T-cell (primary cell): ENCODE data around the gene DCC. TPM values are rescaled to one million over a fixed set of nuclear protein-coding genes. Genes with fewer than 3 reads are reported as not detected.

Experiments
- ATAC-seq, 4 experiments: fragments of 200-7000 bp in 3 of 4; fragments of 150-1000 bp in 1 of 4; cut with Tn5 transposase; replicated peaks in 1 of 4; 1 replicate in 3 of 4; 2 replicates in 1 of 4; pipeline ENCODE4 v1.10.0; 2021; ENCODE audit warnings: moderate library complexity in 3 of 4, mild to moderate bottlenecking in 2 of 4, moderate number of reproducible peaks in 1 of 4
- CTCF ChIA-PET, 2 donors: fragments of 300-600 bp; sonication (Branson Sonifier 250); formaldehyde crosslinking; loops; one replicate each; lab custom pipeline; 2022; ENCODE audit warnings: antibody characterized with exemption in 2 of 2; lab: Charles Lee
- POLR2A ChIA-PET, 2 donors: fragments of 300-600 bp; sonication (Branson Sonifier 250); formaldehyde crosslinking; loops; one replicate each; lab custom pipeline; 2022; ENCODE audit warnings: antibody characterized with exemption in 2 of 2; lab: Charles Lee
- DNase-seq, 35 experiments: peaks; one replicate each; pipeline versions ENCODE4 v3.0.0 to v3.0.0-alpha.2; 2013 to 2023
- H3K27ac ChIP-seq: one replicate; pipeline ENCODE4 v1.5.1; 2013; ENCODE audit warnings: low read length
- H3K27me3 ChIP-seq, 2 experiments: replicated peaks in 1 of 2; 1 replicate in 1 of 2; 2 replicates in 1 of 2; pipeline versions ENCODE4 v1.6.1 to v1.7.0; 2013; ENCODE audit warnings: low read length in 1 of 2, mixed read lengths in 1 of 2; ENCODE audit not compliant: control insufficient read depth in 2 of 2, insufficient read depth in 2 of 2; ENCODE audit errors: extremely low read depth in 1 of 2
- H3K36me3 ChIP-seq, 2 donors: 1 replicate in 1 of 2; 2 replicates in 1 of 2; pipeline versions ENCODE4 v1.6.1 to v1.7.0; 2013; ENCODE audit warnings: low read length in 1 of 2; ENCODE audit not compliant: control insufficient read depth in 2 of 2, insufficient read depth in 1 of 2; ENCODE audit errors: extremely low read depth in 1 of 2
- H3K4me1 ChIP-seq, 2 experiments: 1 replicate in 1 of 2; 2 replicates in 1 of 2; pipeline versions ENCODE4 v1.6.1 to v1.7.0; 2013; ENCODE audit warnings: low read length in 2 of 2, mixed read lengths in 1 of 2; ENCODE audit not compliant: insufficient read depth in 2 of 2, control insufficient read depth in 1 of 2; ENCODE audit errors: extremely low read depth in 1 of 2
- H3K4me3 ChIP-seq, 2 donors: 1 replicate in 1 of 2; 2 replicates in 1 of 2; pipeline versions ENCODE4 v1.5.1 to v1.7.0; 2013; ENCODE audit warnings: mild to moderate bottlenecking in 2 of 2, low read length in 1 of 2, moderate library complexity in 1 of 2; ENCODE audit not compliant: control insufficient read depth in 1 of 2; ENCODE audit errors: extremely low read depth in 1 of 2
- H3K9me3 ChIP-seq: 2 replicates; pipeline ENCODE4 v1.7.0; 2013
- H3K27ac Mint-ChIP-seq, 2 donors: one replicate each; pipeline ENCODE4 v1.8.0; 2020 to 2021; ENCODE audit warnings: mild to moderate bottlenecking in 2 of 2, mixed read lengths in 2 of 2
- H3K27me3 Mint-ChIP-seq, 2 donors: one replicate each; pipeline ENCODE4 v1.8.0; 2021 to 2022; ENCODE audit warnings: mixed read lengths in 2 of 2
- H3K36me3 Mint-ChIP-seq: one replicate; pipeline ENCODE4 v1.8.0; 2021; ENCODE audit warnings: mixed read lengths
- H3K4me1 Mint-ChIP-seq, 3 donors: one replicate each; pipeline ENCODE4 v1.8.0; 2020 to 2022; ENCODE audit warnings: mixed read lengths in 3 of 3, mild to moderate bottlenecking in 1 of 3
- H3K4me3 Mint-ChIP-seq, 3 donors: one replicate each; pipeline ENCODE4 v1.8.0; 2020 to 2022; ENCODE audit warnings: mild to moderate bottlenecking in 3 of 3, mixed read lengths in 3 of 3, moderate library complexity in 3 of 3
- H3K9me3 Mint-ChIP-seq, 3 donors: one replicate each; pipeline ENCODE4 v1.8.0; 2020 to 2022; ENCODE audit warnings: mixed read lengths in 3 of 3
- WGBS: methylation state at CpG from one replicate; pipeline ENCODE4 v1.1.5; 2013; ENCODE audit warnings: missing lambda C conversion rate; ENCODE audit not compliant: insufficient coverage; 5-methylcytosine and 5-hydroxymethylcytosine counted together
- total RNA-seq, 35 experiments: library from RNA in 6 of 35; stranded (reverse) in 6 of 35; fragments of 120-200 nt in 1 of 35; gene quantifications; one replicate each; pipeline versions ENCODE4 v1.2.1 to v1.2.4 and lab custom pipeline; 2013 to 2026

Gene DCC
- total RNA-seq, 5 donors from 2014 or later (not counting 1 experiment from before 2014, with no cell fraction given) = not detected

DNA sequence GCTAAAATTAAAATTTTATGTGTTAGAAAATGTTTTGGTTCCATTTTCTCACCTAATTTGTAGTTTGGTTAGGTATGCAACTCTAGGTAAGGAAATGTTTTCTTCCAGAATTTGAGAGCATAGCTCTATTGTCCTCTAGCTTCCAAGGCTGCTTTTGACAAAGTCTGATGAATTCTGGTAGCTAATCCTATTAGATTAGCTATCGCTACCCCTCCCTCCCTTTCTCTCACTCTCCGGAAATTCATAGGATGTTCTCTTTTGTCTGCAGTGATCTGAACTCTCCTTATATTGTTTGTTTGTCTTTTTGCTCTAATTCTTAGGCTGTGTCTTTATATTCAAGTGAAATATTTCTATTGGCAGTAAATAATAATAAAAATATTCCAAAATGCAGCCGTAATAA, 382.9 kb downstream of the DCC start:
- DNase-seq (no peak), ATAC-seq (no peak)
- ChIA-PET CTCF (no interaction called here), POLR2A (no interaction called here)
- H3K27ac Mint-ChIP-seq = no peak overlapping the region
- no CpG with 5 or more reads among the region's 3 CpGs for WGBS
- Histone ChIP-seq H3K36me3 (no peaks in the 10 kb centered on the region), H3K4me1 (no peaks in the 10 kb centered on the region), H3K27me3 (no peaks in the 10 kb centered on the region), H3K27ac (no peak overlapping the region), H3K4me3 (no peak overlapping the region), H3K9me3 (no peaks in the 10 kb centered on the region)
- no peaks in the 10 kb centered on the region for H3K4me1 Mint-ChIP-seq
- no peak overlapping the region for H3K4me3 Mint-ChIP-seq
- no peaks in the 10 kb centered on the region for H3K36me3 Mint-ChIP-seq
- peaks cover 0 to 9% (median 4%) of the 10 kb centered on the region in 3 donors for H3K9me3 Mint-ChIP-seq
- no peaks in the 10 kb centered on the region for H3K27me3 Mint-ChIP-seq

DNA sequence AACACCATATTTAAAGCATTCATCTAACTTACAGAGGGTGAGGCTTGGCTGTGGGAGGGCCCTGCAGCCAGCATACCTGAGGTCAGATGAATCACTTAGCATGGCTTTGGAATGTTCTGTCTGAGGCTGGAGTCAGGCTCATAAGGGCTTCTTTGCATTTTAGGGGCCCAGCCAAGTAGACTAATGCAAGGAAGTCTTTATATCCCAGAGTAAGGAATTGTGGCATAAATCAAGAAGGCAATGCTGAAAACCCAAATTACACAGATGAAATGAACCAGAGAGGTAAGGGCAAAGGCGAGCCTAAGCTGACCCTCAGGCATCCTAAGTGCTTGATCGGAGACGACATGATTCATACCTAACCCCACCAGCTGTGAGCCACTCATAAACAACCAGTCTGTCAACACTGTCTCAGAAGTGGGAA, 383.6 kb downstream of the DCC start:
- ATAC-seq (no peak), DNase-seq (no peak)
- Mint-ChIP-seq H3K4me3 (no peak overlapping the region), H3K27ac (no peak overlapping the region), H3K4me1 (no peaks in the 10 kb centered on the region), H3K36me3 (no peaks in the 10 kb centered on the region), H3K9me3 (peaks cover 0 to 9% (median 4%) of the 10 kb centered on the region in 3 donors), H3K27me3 (no peaks in the 10 kb centered on the region)
- Histone ChIP-seq H3K4me1 (no peaks in the 10 kb centered on the region), H3K36me3 (no peaks in the 10 kb centered on the region), H3K27ac (no peak overlapping the region), H3K9me3 (no peaks in the 10 kb centered on the region), H3K4me3 (no peak overlapping the region), H3K27me3 (no peaks in the 10 kb centered on the region)
- CTCF ChIA-PET = no interaction called here
- POLR2A ChIA-PET = no interaction called here
- no CpG with 5 or more reads among the region's 3 CpGs for WGBS

- H3K27ac Mint-ChIP-seq = no peak overlapping the region
- DNase-seq = no peak
- H3K36me3 ChIP-seq = no peaks in the 10 kb centered on the region
- H3K4me1 ChIP-seq = no peaks in the 10 kb centered on the region
- no CpG with 5 or more reads among the region's 3 CpGs for WGBS
- no peak overlapping the region for H3K4me3 ChIP-seq
- no peak overlapping the region for H3K4me3 Mint-ChIP-seq
- no peaks in the 10 kb centered on the region for H3K9me3 ChIP-seq
- H3K27ac ChIP-seq = no peak overlapping the region
- H3K9me3 Mint-ChIP-seq = peaks cover 0 to 6% (median 2%) of the 10 kb centered on the region in 3 donors
- ATAC-seq = no peak
- no peaks in the 10 kb centered on the region for H3K27me3 ChIP-seq
- no peaks in the 10 kb centered on the region for H3K27me3 Mint-ChIP-seq
- no peaks in the 10 kb centered on the region for H3K4me1 Mint-ChIP-seq
- ChIA-PET CTCF (no interaction called here), POLR2A (no interaction called here)
- H3K36me3 Mint-ChIP-seq = no peaks in the 10 kb centered on the region
These were observed 391.1 kb downstream of the DCC start for GRCh38 chr18:52730972-52731619.

DNA sequence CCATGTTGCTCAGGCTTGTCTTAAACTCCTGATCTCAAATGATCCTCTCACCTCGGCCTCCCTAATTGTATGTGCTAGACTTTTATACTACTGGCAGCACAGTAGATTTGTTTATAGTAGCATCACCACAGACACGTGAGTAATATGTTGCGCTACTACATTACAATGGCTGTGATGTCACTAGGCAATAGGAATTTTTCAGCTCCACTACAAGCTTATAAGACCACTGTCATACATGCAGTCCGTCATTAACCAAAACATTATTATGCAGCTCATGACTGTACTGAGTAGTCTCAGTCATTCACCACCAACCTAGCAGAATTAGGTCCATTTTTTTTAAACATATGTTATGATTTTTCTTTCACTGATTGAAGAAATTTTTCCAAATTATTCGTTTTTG, 398.9 kb downstream of the DCC start:
- Mint-ChIP-seq H3K27ac (no peak overlapping the region), H3K27me3 (no peaks in the 10 kb centered on the region), H3K9me3 (peaks cover 0 to 3% (median 2%) of the 10 kb centered on the region in 3 donors), H3K4me1 (no peaks in the 10 kb centered on the region), H3K36me3 (no peaks in the 10 kb centered on the region), H3K4me3 (no peak overlapping the region)
- H3K4me1 ChIP-seq = no peaks in the 10 kb centered on the region
- no peak for DNase-seq
- H3K9me3 ChIP-seq = no peaks in the 10 kb centered on the region
- no peak overlapping the region for H3K27ac ChIP-seq
- no peaks in the 10 kb centered on the region for H3K27me3 ChIP-seq
- ChIA-PET POLR2A (no interaction called here), CTCF (no interaction called here)
- H3K36me3 ChIP-seq = no peaks in the 10 kb centered on the region
- no peak overlapping the region for H3K4me3 ChIP-seq
- 76% methylated on average over 2 of the region's 5 CpGs for WGBS
- no peak for ATAC-seq

DNA sequence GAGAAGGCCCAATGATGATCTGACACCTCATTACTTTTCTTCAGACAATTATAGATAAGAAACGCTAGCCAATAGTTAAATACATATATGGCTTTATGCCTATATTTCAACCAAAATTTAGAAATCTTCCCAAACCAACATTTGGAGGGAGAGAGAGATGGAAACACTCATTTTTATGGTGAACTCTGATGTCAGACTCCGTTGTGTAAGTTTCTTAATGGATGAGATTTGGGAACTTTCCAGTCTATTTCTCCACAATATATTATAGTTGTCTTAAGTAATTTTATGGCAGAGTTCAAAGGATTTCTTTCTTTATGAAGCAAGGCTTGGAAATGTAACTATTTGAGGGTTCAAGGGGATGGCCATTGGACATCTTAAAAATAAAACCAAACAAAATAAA, 407.0 kb downstream of the DCC start:
- Mint-ChIP-seq H3K4me3 (no peak overlapping the region), H3K4me1 (no peaks in the 10 kb centered on the region), H3K9me3 (peaks cover 0 to 1% (median 0%) of the 10 kb centered on the region in 3 donors), H3K27ac (no peak overlapping the region), H3K27me3 (no peaks in the 10 kb centered on the region), H3K36me3 (no peaks in the 10 kb centered on the region)
- no peak overlapping the region for H3K27ac ChIP-seq
- no peak for ATAC-seq
- no peak overlapping the region for H3K4me3 ChIP-seq
- no peaks in the 10 kb centered on the region for H3K9me3 ChIP-seq
- no peaks in the 10 kb centered on the region for H3K36me3 ChIP-seq
- POLR2A ChIA-PET = no interaction called here
- no peaks in the 10 kb centered on the region for H3K4me1 ChIP-seq
- WGBS = no CpG with 5 or more reads among the region's 2 CpGs
- CTCF ChIA-PET = no interaction called here
- no peaks in the 10 kb centered on the region for H3K27me3 ChIP-seq
- DNase-seq = no peak

- H3K9me3 Mint-ChIP-seq = peaks cover 0 to 4% (median 3%) of the 10 kb centered on the region in 3 donors
- WGBS = 94% methylated on average over 23 of the region's 23 CpGs
- no peaks in the 10 kb centered on the region for H3K27me3 ChIP-seq
- CTCF ChIA-PET = no interaction called here
- DNase-seq (no peak), ATAC-seq (no peak)
- no peaks in the 10 kb centered on the region for H3K4me1 ChIP-seq
- no peak overlapping the region for H3K27ac ChIP-seq
- H3K27me3 Mint-ChIP-seq = no peaks in the 10 kb centered on the region
- H3K4me1 Mint-ChIP-seq = no peaks in the 10 kb centered on the region
- H3K36me3 Mint-ChIP-seq = no peaks in the 10 kb centered on the region
- no peak overlapping the region for H3K4me3 Mint-ChIP-seq
- no peak overlapping the region for H3K4me3 ChIP-seq
- no peaks in the 10 kb centered on the region for H3K9me3 ChIP-seq
- POLR2A ChIA-PET = no interaction called here
- no peak overlapping the region for H3K27ac Mint-ChIP-seq
- H3K36me3 ChIP-seq = no peaks in the 10 kb centered on the region
These were observed 407.9 kb downstream of the DCC start for GRCh38 chr18:52747869-52748268.

GRCh38 chr18:52748343-52748742, 408.3 kb downstream of the DCC start:
- H3K4me1 Mint-ChIP-seq = no peaks in the 10 kb centered on the region
- WGBS = 89% methylated on average over 5 of the region's 8 CpGs
- no peaks in the 10 kb centered on the region for H3K27me3 Mint-ChIP-seq
- no peak overlapping the region for H3K4me3 ChIP-seq
- no peaks in the 10 kb centered on the region for H3K9me3 ChIP-seq
- ATAC-seq (no peak), DNase-seq (no peak)
- no peaks in the 10 kb centered on the region for H3K36me3 Mint-ChIP-seq
- ChIA-PET CTCF (no interaction called here), POLR2A (no interaction called here)
- H3K9me3 Mint-ChIP-seq = peaks cover 0 to 4% (median 3%) of the 10 kb centered on the region in 3 donors
- no peak overlapping the region for H3K27ac ChIP-seq
- H3K4me3 Mint-ChIP-seq = no peak overlapping the region
- H3K27ac Mint-ChIP-seq = no peak overlapping the region
- H3K27me3 ChIP-seq = no peaks in the 10 kb centered on the region
- H3K4me1 ChIP-seq = no peaks in the 10 kb centered on the region
- H3K36me3 ChIP-seq = no peaks in the 10 kb centered on the region
